ENCODE data around the gene CIBAR2. TPM values are rescaled to one million over a fixed set of nuclear protein-coding genes. Genes with fewer than 3 reads are reported as not detected.

The CIBAR2 gene
- total RNA-seq, 2 experiments from 2014 or later = not detected

- ChIA-PET POLR2A (no interaction called here), CTCF (no interaction called here)
- ATAC-seq (ENCODE audit: poor library complexity) (no peak), DNase-seq (no peak)
- Histone ChIP-seq H3K27ac (ENCODE audit: low read depth in 1 of 2, low read length in 2 of 2) (no peak overlapping the region), H3K4me1 (ENCODE audit: insufficient read depth, low read length) (peaks cover 25% of the 10 kb centered on the region), H3K9me3 (ENCODE audit: control insufficient read depth in 1 of 2, insufficient read depth in 1 of 2, low read length in 2 of 2) (no peaks in the 10 kb centered on the region), H3K27me3 (ENCODE audit: control insufficient read depth in 1 of 2, insufficient read depth in 2 of 2, low read length in 2 of 2) (no peaks in the 10 kb centered on the region), H3K36me3 (ENCODE audit: insufficient read depth, low read length) (no peaks in the 10 kb centered on the region), H3K4me3 (ENCODE audit: low read length) (no peak overlapping the region)
- intact Hi-C loops (cut with DNase I, micrococcal nuclease) = no loop called here
- Mint-ChIP-seq H3K27ac (peak overlapping the region; percentile 39), H3K4me3 (peak overlapping the region; percentile 51), H3K4me1 (ENCODE audit: low read depth) (peaks cover 47% of the 10 kb centered on the region), H3K9me3 (no peaks in the 10 kb centered on the region), H3K27me3 (no peaks in the 10 kb centered on the region), H3K36me3 (ENCODE audit: low read depth) (peaks cover 4% of the 10 kb centered on the region)
- TF ChIP-seq CTCF (IDR thresholded peaks at IDR 0.05) = no peak
These were observed 62.5 kb downstream of the CIBAR2 start for GRCh38 chr16:85049706-85050305.

- Histone ChIP-seq H3K36me3 (ENCODE audit: insufficient read depth, low read length) (no peaks in the 10 kb centered on the region), H3K27me3 (ENCODE audit: control insufficient read depth in 1 of 2, insufficient read depth in 2 of 2, low read length in 2 of 2) (no peaks in the 10 kb centered on the region), H3K4me3 (ENCODE audit: low read length) (no peak overlapping the region), H3K27ac (ENCODE audit: low read depth in 1 of 2, low read length in 2 of 2) (no peak overlapping the region), H3K9me3 (ENCODE audit: control insufficient read depth in 1 of 2, insufficient read depth in 1 of 2, low read length in 2 of 2) (no peaks in the 10 kb centered on the region), H3K4me1 (ENCODE audit: insufficient read depth, low read length) (peaks cover 18% of the 10 kb centered on the region)
- no peak for DNase-seq
- ChIA-PET POLR2A (interaction anchor here (0.7 kb wide), 1 partner anchor 10 kb away, joined by 3 read pairs; no protein-coding TSS in a partner anchor), CTCF (interaction anchor here (0.6 kb wide), 1 partner anchor 9 kb away, joined by 4 read pairs; no protein-coding TSS in a partner anchor)
- peaks cover 46% of the 10 kb centered on the region for H3K4me1 Mint-ChIP-seq (ENCODE audit: low read depth)
- H3K27ac Mint-ChIP-seq = peak overlapping the region; percentile 92
- no peak for TF ChIP-seq CTCF (IDR thresholded peaks at IDR 0.05)
- no peaks in the 10 kb centered on the region for H3K27me3 Mint-ChIP-seq
- intact Hi-C loops (cut with DNase I, micrococcal nuclease) = no loop called here
- H3K36me3 Mint-ChIP-seq (ENCODE audit: low read depth) = peaks cover 6% of the 10 kb centered on the region
- no peaks in the 10 kb centered on the region for H3K9me3 Mint-ChIP-seq
- peak overlapping the region; percentile 51 for H3K4me3 Mint-ChIP-seq
- ATAC-seq (ENCODE audit: poor library complexity) = no peak
These were observed 63.2 kb downstream of the CIBAR2 start for GRCh38 chr16:85048921-85049562.

Other genes with a start within 250 kb of the CIBAR2 start
- gene ZDHHC7, start 100.9 kb downstream of the CIBAR2 start, total RNA-seq = 10 to 100 TPM; 39.8 to 44.6 TPM
- gene KIAA0513, start 84.7 kb downstream of the CIBAR2 start, total RNA-seq = 10 to 100 TPM in 1 of 2 experiments, 1 to 10 TPM in 1; 9.0 to 10.9 TPM